H9 (cell line): ENCODE results near the gene BBX. TPM values are rescaled to one million over a fixed set of nuclear protein-coding genes. Genes with fewer than 3 reads are reported as not detected.

ENCODE experiments used
- DNase-seq: peaks from one replicate; pipeline ENCODE4 v3.0.0-alpha.2; 2017
- H2AFZ ChIP-seq: one replicate; pipeline ENCODE4 v1.6.1; 2013; ENCODE audit warnings: mild to moderate bottlenecking, low read length, control low read depth, moderate library complexity
- H2AK5ac ChIP-seq: 2 replicates; pipeline ENCODE4 v1.6.1; 2013; ENCODE audit warnings: low read length, control low read depth, mixed read lengths; ENCODE audit not compliant: insufficient read length
- H2BK120ac ChIP-seq: one replicate; pipeline ENCODE4 v1.6.1; 2013; ENCODE audit warnings: low read depth, mild to moderate bottlenecking, low read length, control low read depth, inconsistent platforms; ENCODE audit not compliant: poor library complexity, severe bottlenecking
- H2BK12ac ChIP-seq: 2 replicates; pipeline ENCODE4 v1.6.1; 2013; ENCODE audit warnings: low read length, control low read depth, mixed read lengths, low read depth; ENCODE audit not compliant: insufficient read length
- H2BK15ac ChIP-seq: 2 replicates; pipeline ENCODE4 v1.6.1; 2013; ENCODE audit warnings: low read depth, low read length, control low read depth
- H2BK20ac ChIP-seq: one replicate; pipeline ENCODE4 v1.6.1; 2013; ENCODE audit warnings: low read depth, mild to moderate bottlenecking, low read length, control low read depth, inconsistent platforms; ENCODE audit not compliant: poor library complexity, severe bottlenecking
- H2BK5ac ChIP-seq: 2 replicates; pipeline ENCODE4 v1.6.1; 2013; ENCODE audit warnings: low read length, control low read depth, mixed read lengths; ENCODE audit not compliant: insufficient read length
- H3K14ac ChIP-seq: 2 replicates; pipeline ENCODE4 v1.6.1; 2013; ENCODE audit warnings: low read length, control low read depth; ENCODE audit not compliant: insufficient read depth
- H3K18ac ChIP-seq: 2 replicates; pipeline ENCODE4 v1.6.1; 2013; ENCODE audit warnings: low read depth, mild to moderate bottlenecking, mixed read lengths, low read length, control low read depth; ENCODE audit not compliant: insufficient read length
- H3K23ac ChIP-seq: 2 replicates; pipeline ENCODE4 v1.6.1; 2013; ENCODE audit warnings: low read length, control low read depth, mixed read lengths, low read depth; ENCODE audit not compliant: insufficient read length
- H3K23me2 ChIP-seq: 2 replicates; pipeline ENCODE4 v1.6.1; 2013; ENCODE audit warnings: low read depth, mild to moderate bottlenecking, mixed read lengths, low read length, control low read depth; ENCODE audit not compliant: insufficient read length, poor library complexity, severe bottlenecking
- H3K27ac ChIP-seq: 2 replicates; pipeline ENCODE4 v1.5.1; 2013; ENCODE audit warnings: low read length, control low read depth, mixed read lengths, low read depth; ENCODE audit not compliant: insufficient read length
- H3K27me3 ChIP-seq: 2 replicates; pipeline ENCODE4 v1.6.1; 2013; ENCODE audit warnings: low read length, control low read depth, inconsistent platforms; ENCODE audit not compliant: insufficient read depth
- H3K4ac ChIP-seq: 2 replicates; pipeline ENCODE4 v1.6.1; 2013; ENCODE audit warnings: low read depth, mild to moderate bottlenecking, control low read depth, inconsistent platforms, low read length, moderate library complexity
- H3K4me1 ChIP-seq: 2 replicates; pipeline ENCODE4 v1.6.1; 2013; ENCODE audit warnings: low read length, control low read depth, inconsistent platforms; ENCODE audit not compliant: insufficient read depth
- H3K4me2 ChIP-seq: 2 replicates; pipeline ENCODE4 v1.6.1; 2013; ENCODE audit warnings: low read length, control low read depth, mixed read lengths; ENCODE audit not compliant: insufficient read length, insufficient read depth
- H3K56ac ChIP-seq: 2 replicates; pipeline ENCODE4 v1.6.1; 2013; ENCODE audit warnings: low read depth, mild to moderate bottlenecking, mixed read lengths, low read length, control low read depth; ENCODE audit not compliant: insufficient read length
- H3K79me1 ChIP-seq: 2 replicates; pipeline ENCODE4 v1.6.1; 2013; ENCODE audit warnings: low read depth, mild to moderate bottlenecking, moderate library complexity, low read length, control low read depth, inconsistent platforms; ENCODE audit not compliant: insufficient read depth, poor library complexity, severe bottlenecking
- H3K79me2 ChIP-seq: 2 replicates; pipeline ENCODE4 v1.6.1; 2013; ENCODE audit warnings: low read length, control low read depth, inconsistent platforms; ENCODE audit not compliant: insufficient read depth
- H3K9ac ChIP-seq: 2 replicates; pipeline ENCODE4 v1.6.1; 2013; ENCODE audit warnings: low read length, control low read depth, mixed read lengths; ENCODE audit not compliant: insufficient read length; ENCODE audit errors: extremely low read depth
- H3K9me3 ChIP-seq: one replicate; pipeline ENCODE4 v1.6.1; 2013; ENCODE audit warnings: low read depth, low read length, inconsistent platforms; ENCODE audit not compliant: control insufficient read depth
- H3T11ph ChIP-seq: one replicate; pipeline ENCODE4 v1.6.1; 2013; ENCODE audit warnings: mild to moderate bottlenecking, low read length, control low read depth, inconsistent platforms
- H4K20me1 ChIP-seq: one replicate; pipeline ENCODE4 v1.6.1; 2013; ENCODE audit not compliant: control insufficient read depth, insufficient read length, insufficient read depth
- H4K5ac ChIP-seq: 2 replicates; pipeline ENCODE4 v1.6.1; 2013; ENCODE audit warnings: low read depth, mild to moderate bottlenecking, mixed read lengths, low read length, control low read depth; ENCODE audit not compliant: insufficient read length
- H4K8ac ChIP-seq: replicated peaks from 2 replicates; pipeline ENCODE4 v1.6.1; 2013; ENCODE audit warnings: low read length, control low read depth, mixed read lengths, low read depth; ENCODE audit not compliant: insufficient read length
- H4K91ac ChIP-seq: 2 replicates; pipeline ENCODE4 v1.6.1; 2013; ENCODE audit warnings: low read depth, mild to moderate bottlenecking, moderate library complexity, mixed read lengths, low read length, control low read depth; ENCODE audit not compliant: insufficient read length
- H3K27ac Mint-ChIP-seq, 3 experiments: 2 replicates in 2 of 3; 3 replicates in 1 of 3; pipeline ENCODE4 v1.8.0; 2020 to 2021; ENCODE audit warnings: mixed read lengths in 3 of 3, mild to moderate bottlenecking in 1 of 3, moderate library complexity in 1 of 3
- H3K27me3 Mint-ChIP-seq: 2 replicates; pipeline ENCODE4 v1.8.0; 2021; ENCODE audit warnings: low read depth, mild to moderate bottlenecking, moderate library complexity, mixed read lengths
- H3K36me3 Mint-ChIP-seq, 3 experiments: 2 replicates in 2 of 3; 3 replicates in 1 of 3; pipeline ENCODE4 v1.8.0; 2020 to 2021; ENCODE audit warnings: low read depth in 3 of 3, mixed read lengths in 3 of 3; ENCODE audit not compliant: insufficient read depth in 1 of 3
- H3K4me1 Mint-ChIP-seq, 2 experiments: 2 replicates each; pipeline ENCODE4 v1.8.0; 2020; ENCODE audit warnings: mixed read lengths in 2 of 2
- H3K4me3 Mint-ChIP-seq, 2 experiments: 2 replicates in 1 of 2; 3 replicates in 1 of 2; pipeline ENCODE4 v1.8.0; 2020 to 2021; ENCODE audit warnings: mild to moderate bottlenecking in 2 of 2, mixed read lengths in 2 of 2, moderate library complexity in 1 of 2
- H3K9me3 Mint-ChIP-seq, 2 experiments: 2 replicates in 1 of 2; 3 replicates in 1 of 2; pipeline ENCODE4 v1.8.0; 2020; ENCODE audit warnings: mild to moderate bottlenecking in 2 of 2, mixed read lengths in 2 of 2, moderate library complexity in 1 of 2
- CTCF ChIP-seq: fragments of 200-600 bp; sonication (generic); conservative IDR thresholded peaks from 3 replicates; pipeline ENCODE4 v1.8.0; 2021; ENCODE audit warnings: antibody characterized with exemption, mild to moderate bottlenecking
- WGBS: extraction: QIAGEN DNeasy Blood & Tissue Kit; methylation state at CpG from one replicate; pipeline ENCODE4 v1.1.7; 2013; ENCODE audit warnings: missing lambda C conversion rate, low lambda C conversion rate, mixed read lengths; ENCODE audit not compliant: insufficient read length; ENCODE audit errors: extremely low coverage; 5-methylcytosine and 5-hydroxymethylcytosine counted together
- total RNA-seq: library from RNA; stranded (reverse); gene quantifications from 2 replicates; pipeline ENCODE4 v1.2.1, GENCODE V29; 2021

BBX gene
- total RNA-seq, 1 experiment from 2014 or later = 34.8 TPM

GRCh38 chr3:107620534-107620933 lies 97.8 kb downstream of the BBX start:
- Histone ChIP-seq H3K56ac (no peak overlapping the region), H3K27me3 (no peaks in the 10 kb centered on the region), H3K27ac (no peak overlapping the region), H2BK5ac (no peak overlapping the region), H3K18ac (no peak overlapping the region), H3K4ac (no peak overlapping the region), H3K4me2 (no peak overlapping the region), H3K9ac (no peak overlapping the region), H4K5ac (no peak overlapping the region), H3K79me2 (peaks cover 2% of the 10 kb centered on the region; the same call in 1 of the 2 replicates), H3K23me2 (no peaks in the 10 kb centered on the region), H2BK15ac (no peak overlapping the region), H2AK5ac (no peak overlapping the region), H4K91ac (no peak overlapping the region), H3K23ac (no peak overlapping the region), H3K4me1 (peaks cover 6% of the 10 kb centered on the region), H2AFZ (no peak overlapping the region), H2BK120ac (no peak overlapping the region), H2BK12ac (no peak overlapping the region), H3T11ph (no peak overlapping the region), H2BK20ac (no peak overlapping the region), H3K14ac (no peak overlapping the region), H3K9me3 (no peaks in the 10 kb centered on the region), H3K79me1 (no peaks in the 10 kb centered on the region), H4K20me1 (no peaks in the 10 kb centered on the region), H4K8ac (no peak overlapping the region)
- no peaks in the 10 kb centered on the region for H3K36me3 Mint-ChIP-seq
- H3K4me3 Mint-ChIP-seq = no peak overlapping the region
- H3K27me3 Mint-ChIP-seq = no peaks in the 10 kb centered on the region
- H3K27ac Mint-ChIP-seq = peak overlapping the region in 1 of 3 experiments; percentile 66; a peak in 4 of 7 replicates
- DNase-seq = no peak
- no CpG with 5 or more reads among the region's 3 CpGs for WGBS
- no peak for TF ChIP-seq CTCF
- peaks cover 32 to 33% of the 10 kb centered on the region in 2 experiments for H3K4me1 Mint-ChIP-seq
- no peaks in the 10 kb centered on the region for H3K9me3 Mint-ChIP-seq
